ENCODE results near the gene MYH15.

DNA sequence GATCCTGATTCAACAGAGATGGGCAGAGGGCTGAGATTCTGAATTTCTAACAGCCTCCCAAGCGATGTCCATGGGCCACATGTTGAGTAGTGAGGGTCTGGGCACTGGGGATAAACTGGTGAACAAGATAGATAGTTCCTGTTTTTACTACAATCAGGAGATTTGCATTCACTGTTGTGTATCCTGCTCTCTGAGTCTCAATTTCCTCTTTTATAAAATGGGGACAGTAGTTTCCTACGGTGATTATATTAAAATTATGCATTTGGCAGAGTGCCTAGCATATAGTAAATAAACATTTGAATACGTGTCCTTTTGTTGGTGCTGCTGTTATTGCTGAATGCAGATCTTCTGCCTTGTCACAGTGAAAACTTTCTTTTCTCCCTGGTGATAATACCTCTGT lies 102.5 kb downstream of the MYH15 start:
- no peak for TF ChIP-seq CTCF (IDR thresholded peaks at IDR 0.05; ENCODE audit: low read depth, low read length, missing input control)
- TF ChIP-seq YY1 (IDR thresholded peaks at IDR 0.05) = no peak

Measured in liver (tissue), 2 donors.